ENCODE results near the gene APAF1. TPM values are rescaled to one million over a fixed set of nuclear protein-coding genes. Genes with fewer than 3 reads are reported as not detected.
A peak's percentile ranks its signal among the peaks of the same experiment; 100 is the strongest.

APAF1 gene
- total and polyA plus RNA-seq, 10 of the 15 experiments (the other 5 are each of a cell fraction or from before 2014, with no cell fraction given), result 4.2 to 19.1 (median 14.2) TPM

DNA sequence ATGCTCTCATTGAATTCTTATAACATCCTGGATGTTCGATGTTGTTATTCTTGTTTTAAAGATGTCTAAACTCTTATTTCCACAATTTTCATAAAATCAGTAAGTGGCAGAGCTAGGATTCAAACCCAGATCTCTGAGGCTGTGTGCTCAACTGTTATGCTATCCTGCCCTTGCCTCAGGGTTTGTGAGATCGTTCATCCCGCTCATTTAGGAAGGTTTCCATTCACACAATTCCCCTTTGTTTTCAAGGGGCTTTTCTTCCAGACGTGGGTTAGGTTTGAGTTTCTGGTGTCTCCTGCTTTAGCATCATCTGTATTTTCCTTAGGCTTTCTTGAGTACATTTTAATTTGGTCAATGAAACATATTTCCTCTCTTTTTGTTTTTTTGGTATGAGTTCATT is 69.3 kb downstream of the APAF1 start (continued):
- TF ChIP-seq, protein P1, sequence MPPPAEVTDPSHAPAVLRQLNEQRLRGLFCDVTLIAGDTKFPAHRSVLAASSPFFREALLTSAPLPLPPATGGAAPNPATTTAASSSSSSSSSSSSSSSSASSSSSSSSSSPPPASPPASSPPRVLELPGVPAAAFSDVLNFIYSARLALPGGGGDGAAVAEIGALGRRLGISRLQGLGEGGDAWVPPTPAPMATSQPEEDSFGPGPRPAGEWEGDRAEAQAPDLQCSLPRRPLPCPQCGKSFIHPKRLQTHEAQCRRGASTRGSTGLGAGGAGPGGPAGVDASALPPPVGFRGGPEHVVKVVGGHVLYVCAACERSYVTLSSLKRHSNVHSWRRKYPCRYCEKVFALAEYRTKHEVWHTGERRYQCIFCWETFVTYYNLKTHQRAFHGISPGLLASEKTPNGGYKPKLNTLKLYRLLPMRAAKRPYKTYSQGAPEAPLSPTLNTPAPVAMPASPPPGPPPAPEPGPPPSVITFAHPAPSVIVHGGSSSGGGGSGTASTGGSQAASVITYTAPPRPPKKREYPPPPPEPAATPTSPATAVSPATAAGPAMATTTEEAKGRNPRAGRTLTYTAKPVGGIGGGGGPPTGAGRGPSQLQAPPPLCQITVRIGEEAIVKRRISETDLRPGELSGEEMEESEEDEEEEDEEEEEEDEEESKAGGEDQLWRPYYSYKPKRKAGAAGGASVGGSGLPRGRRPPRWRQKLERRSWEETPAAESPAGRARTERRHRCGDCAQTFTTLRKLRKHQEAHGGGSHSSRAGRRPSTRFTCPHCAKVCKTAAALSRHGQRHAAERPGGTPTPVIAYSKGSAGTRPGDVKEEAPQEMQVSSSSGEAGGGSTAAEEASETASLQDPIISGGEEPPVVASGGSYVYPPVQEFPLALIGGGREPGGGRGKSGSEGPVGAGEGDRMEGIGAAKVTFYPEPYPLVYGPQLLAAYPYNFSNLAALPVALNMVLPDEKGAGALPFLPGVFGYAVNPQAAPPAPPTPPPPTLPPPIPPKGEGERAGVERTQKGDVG (CRISPR knock-in tag; IDR thresholded peaks at IDR 0.05), result no peak
- TF ChIP-seq CHD4 (IDR thresholded peaks at IDR 0.05), result no peak

DNA sequence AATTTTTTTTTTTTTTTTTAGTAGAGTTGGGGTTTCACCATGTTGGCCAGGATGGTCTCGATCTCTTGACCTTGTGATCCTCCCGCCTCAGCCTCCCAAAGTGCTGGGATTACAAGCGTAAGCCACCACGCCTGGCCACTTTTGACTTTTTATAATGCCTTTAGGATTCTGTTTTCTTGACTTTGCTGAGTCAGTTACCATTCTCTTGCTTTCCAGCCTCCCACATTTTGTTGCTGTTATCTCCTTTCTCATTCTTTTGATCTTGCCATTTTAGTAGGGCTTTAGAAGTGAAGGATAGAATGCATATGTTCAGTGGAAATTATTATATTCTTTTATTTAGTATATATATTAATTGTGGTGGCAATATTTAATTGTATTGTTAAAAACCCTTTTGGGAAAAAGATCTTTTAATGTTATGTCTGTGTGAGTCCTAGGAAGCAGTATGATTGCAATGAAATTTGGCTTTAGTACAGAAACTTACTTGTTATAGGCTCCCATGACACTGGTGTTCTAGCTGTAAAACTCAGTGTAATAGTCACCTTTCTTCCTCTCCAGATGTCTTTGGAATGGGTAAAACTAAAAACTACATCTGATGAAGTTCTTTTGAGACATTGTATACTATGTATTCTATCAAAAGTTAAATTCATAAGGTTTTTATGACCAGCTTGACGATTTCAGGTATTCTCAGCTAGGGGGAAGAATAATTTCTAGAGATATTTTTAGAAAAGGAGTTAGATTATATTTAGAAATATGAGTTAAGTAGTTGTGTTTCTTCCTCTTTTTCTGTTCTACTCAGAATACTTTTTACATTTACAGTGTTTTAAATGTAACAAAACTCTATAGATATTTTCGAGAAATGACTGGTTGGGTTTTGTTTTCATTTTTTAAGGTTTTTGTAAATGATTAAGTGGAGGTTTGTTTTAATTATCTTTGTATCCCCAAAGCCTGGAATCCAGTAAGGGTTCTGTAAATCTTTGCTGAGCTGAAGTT is 74.7 kb downstream of the APAF1 start:
- no peaks in the 10 kb centered on the region for H3K27me3 ChIP-seq (replicated peaks in 1 of 2; ENCODE audit: control insufficient read depth in 2 of 2, insufficient read depth in 2 of 2, low read length in 1 of 2)
- no peak overlapping the region for H2AFZ ChIP-seq (ENCODE audit: control insufficient read depth, low read depth, low read length)
- TF ChIP-seq MEF2B (IDR thresholded peaks at IDR 0.05; ENCODE audit: partially characterized antibody, poor library complexity, severe bottlenecking) (peak; percentile 20), TARDBP (IDR thresholded peaks at IDR 0.05; ENCODE audit: borderline replicate concordance) (no peak), RUNX3 (IDR thresholded peaks at IDR 0.05; ENCODE audit: low read length) (no peak), NFIC (IDR thresholded peaks at IDR 0.05; ENCODE audit: low read depth, low read length) (peak; percentile 45; the same call in 1 of the 2 replicates), MEF2A (IDR thresholded peaks at IDR 0.05; ENCODE audit: insufficient read depth, low read depth, low read length) (peak; percentile 42; the same call in 1 of the 2 replicates)
- DNase-seq (ENCODE audit: low read depth, low spot score) (no peak), ATAC-seq (peak; percentile 51), FAIRE-seq (no peak)
- no peaks in the 10 kb centered on the region for H4K20me1 ChIP-seq (ENCODE audit: control insufficient read depth, insufficient read depth)
- H3K9ac ChIP-seq (ENCODE audit: control insufficient read depth, insufficient read depth, low read length), result no peak overlapping the region
- RAD21 ChIA-PET (ENCODE audit: unreplicated experiment), result interaction anchor here (0.6 to 0.9 kb wide), 3 partner anchors 10 to 49 kb away, joined by 3 to 5 read pairs (median 3); no protein-coding TSS in a partner anchor
- peaks cover 0 to 16% of the 10 kb centered on the region in 2 experiments; a peak in 2 of 4 replicates for H3K36me3 ChIP-seq (ENCODE audit: control insufficient read depth in 2 of 2, insufficient read depth in 2 of 2, low read length in 1 of 2)
- peak overlapping the region; percentile 47; the same call in 1 of the 2 replicates for H3K4me2 ChIP-seq (ENCODE audit: control insufficient read depth, insufficient read depth)
- no peaks in the 10 kb centered on the region for H3K9me3 ChIP-seq (replicated peaks; ENCODE audit: control insufficient read depth, insufficient read depth, low read length)
- BruUV-seq (replicated peaks), result no TSS peak
- peaks cover 4% of the 10 kb centered on the region for H3K4me1 ChIP-seq (ENCODE audit: control insufficient read depth, insufficient read depth, low read length)
- no peaks in the 10 kb centered on the region for H3K79me2 ChIP-seq (ENCODE audit: control insufficient read depth, insufficient read depth, low read length)
- H3K4me3 ChIP-seq, result 0 out of 2 replicates have a peak overlapping the region, but pooled peaks have one; percentile 10
- in situ Hi-C loops (cut with MboI), result no loop called here
- peak overlapping the region; percentile 60 for H3K27ac ChIP-seq (ENCODE audit: control insufficient read depth, insufficient read depth)
- POLR2A ChIA-PET, result interaction anchor here (0.6 to 1.1 kb wide), 3 partner anchors 33 to 201 kb away, joined by 3 read pairs; no protein-coding TSS in a partner anchor
- CTCF ChIA-PET, result interaction anchor here (0.6 to 1.4 kb wide), 8 partner anchors 17 to 279 kb away, joined by 3 to 5 read pairs (median 4); no protein-coding TSS in a partner anchor
- SMC1A ChIA-PET (ENCODE audit: uncharacterized antibody, unreplicated experiment), result interaction anchor here (0.6 to 5.4 kb wide), 10 partner anchors 8 to 240 kb away, joined by 3 to 27 read pairs (median 4); no protein-coding TSS in a partner anchor
- WGBS (ENCODE audit: insufficient coverage, insufficient replicate concordance, low lambda C conversion rate, missing lambda C conversion rate), result 77% methylated on average over 4 of the region's 6 CpGs
- intact Hi-C loops (cut with micrococcal nuclease; ENCODE audit: unreplicated experiment), result no loop called here
